ENCODE results near the gene CDC37. TPM values are rescaled to one million over a fixed set of nuclear protein-coding genes. Genes with fewer than 3 reads are reported as not detected.
"Not testable (repeated sequence)": the region's sequence is repeated elsewhere in the genome, so short reads cannot be mapped to it uniquely, and the experiment has no call there.

CDC37 gene
- total RNA-seq, 1 donor from 2014 or later = 86.5 TPM

- ATAC-seq = peak; percentile 6
These were observed 10.2 kb downstream of the CDC37 start for GRCh38 chr19:10393137-10393536.

GRCh38 chr19:10392120-10392519, 11.2 kb downstream of the CDC37 start:
- no peak for ATAC-seq

- peak; percentile 69 for ATAC-seq
These were observed 12.6 kb downstream of the CDC37 start for GRCh38 chr19:10390652-10391286.

- ATAC-seq = peak; percentile 5
These were observed 13.5 kb downstream of the CDC37 start for GRCh38 chr19:10389863-10390262.

DNA sequence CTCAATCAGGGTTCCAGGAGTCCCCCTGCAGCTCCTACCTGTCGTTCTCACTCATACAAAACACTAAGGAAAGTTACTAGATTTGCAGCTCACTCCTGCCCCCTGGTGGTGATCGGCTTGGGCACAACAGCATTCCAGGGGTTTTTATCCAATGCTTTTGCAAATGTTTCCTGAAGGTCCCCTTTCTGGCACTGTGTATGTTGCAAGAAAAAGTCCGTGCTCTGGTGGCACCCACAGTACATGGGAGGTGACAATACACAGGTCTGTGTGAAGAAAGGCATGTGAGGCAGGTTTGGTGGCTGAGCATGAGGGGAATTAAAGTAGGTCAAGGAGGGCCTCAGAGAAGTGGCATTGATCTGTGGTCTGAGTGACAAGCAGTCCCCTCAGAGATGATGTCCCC, 14.4 kb downstream of the CDC37 start:
- ATAC-seq = peak; percentile 65

GRCh38 chr19:10384580-10384979, 18.8 kb downstream of the CDC37 start:
- no peak for ATAC-seq

- ATAC-seq = not testable (repeated sequence)
These were observed 20.2 kb downstream of the CDC37 start for GRCh38 chr19:10383223-10383499.

DNA sequence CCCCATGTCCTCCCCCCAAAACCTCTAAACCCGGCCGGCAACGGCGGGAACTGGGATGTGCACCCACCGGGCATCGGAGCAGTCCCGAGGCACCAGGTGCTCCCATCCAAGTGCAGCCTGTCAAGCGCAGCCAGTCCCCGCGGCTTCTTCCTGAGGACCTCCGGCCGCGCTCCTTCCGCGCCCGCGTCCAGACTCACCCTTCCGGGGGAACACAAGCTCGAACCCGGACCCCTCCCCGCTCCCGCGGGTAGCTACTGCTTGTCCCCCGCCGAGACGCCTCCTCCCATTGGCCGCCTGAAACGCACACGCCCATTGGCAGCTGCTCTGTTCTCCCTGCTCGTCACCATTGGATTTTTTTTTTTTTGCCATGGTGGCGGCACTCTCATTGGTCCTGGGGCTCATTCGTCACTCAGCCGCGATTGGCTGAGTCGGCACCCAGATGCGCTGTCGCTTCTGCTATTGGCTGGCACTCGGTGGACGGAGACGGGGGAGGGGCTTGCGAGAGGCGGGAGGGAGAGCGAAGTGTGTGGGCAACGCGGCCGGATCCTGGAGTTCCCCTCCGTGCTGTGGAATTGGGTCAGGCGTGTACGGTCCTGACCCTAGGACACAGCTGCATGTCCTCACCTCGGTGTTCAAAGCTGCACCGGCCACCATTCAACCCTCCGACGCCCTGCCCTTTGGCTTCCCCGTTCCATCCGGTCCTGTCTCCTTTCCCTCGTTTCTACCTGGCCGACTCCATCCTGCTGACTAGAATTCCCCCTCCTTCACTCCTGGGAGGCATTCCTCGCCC, 22.8 kb downstream of the CDC37 start, which contains the start of gene TYK2:
Gene TYK2 (minus strand): TSS at position 260 of the 790 bp plus-strand sequence. CDS start 2,166 bp downstream, outside the sequence.
- ATAC-seq = peak; percentile 99

DNA sequence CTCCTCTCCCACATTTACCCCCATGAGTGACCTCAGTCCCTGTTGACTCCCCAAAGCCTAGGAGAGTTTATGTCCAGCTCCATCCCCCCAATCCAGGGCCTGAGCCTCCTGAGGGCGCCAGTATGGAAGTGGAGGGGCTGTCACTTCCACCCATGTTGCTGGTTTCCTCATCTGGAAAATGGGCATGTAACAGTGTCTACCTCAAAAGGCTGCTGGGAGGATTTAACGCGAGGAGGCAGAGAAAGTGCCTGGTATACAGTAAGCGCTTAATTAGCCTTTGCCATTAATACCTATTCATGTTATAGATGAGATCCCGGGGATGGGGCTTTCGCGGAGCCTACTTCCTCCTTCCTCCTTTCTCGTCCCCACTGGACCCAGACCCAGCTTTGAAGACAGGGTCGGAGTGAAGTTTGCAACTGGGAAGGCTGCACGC, 23.4 kb downstream of the CDC37 start:
- no peak for ATAC-seq

GRCh38 chr19:10378124-10378523, 25.2 kb downstream of the CDC37 start:
- ATAC-seq = no peak

DNA sequence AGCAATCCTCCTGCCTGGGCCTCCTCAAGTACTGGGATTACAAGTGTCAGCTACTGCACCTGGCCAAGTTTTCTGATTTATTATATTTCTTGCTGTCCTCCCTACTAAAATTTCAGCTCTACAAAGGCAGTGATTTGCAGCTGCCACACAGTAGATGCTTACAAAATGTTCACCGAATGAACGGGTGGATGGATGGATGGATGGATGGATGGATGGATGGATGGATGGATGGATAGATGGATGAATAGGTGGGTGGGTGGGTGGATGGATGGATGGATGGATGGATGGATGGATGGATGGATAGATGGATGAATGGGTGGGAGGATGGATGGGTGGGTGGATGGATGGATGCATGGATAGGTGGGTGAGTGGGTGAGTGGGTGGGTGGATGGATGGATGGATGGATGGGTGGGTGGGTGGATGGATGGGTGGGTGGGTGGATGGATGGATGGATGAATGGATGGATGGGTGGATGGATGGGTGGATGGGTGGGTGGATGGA, 26.2 kb downstream of the CDC37 start:
- not testable (repeated sequence) for ATAC-seq

DNA sequence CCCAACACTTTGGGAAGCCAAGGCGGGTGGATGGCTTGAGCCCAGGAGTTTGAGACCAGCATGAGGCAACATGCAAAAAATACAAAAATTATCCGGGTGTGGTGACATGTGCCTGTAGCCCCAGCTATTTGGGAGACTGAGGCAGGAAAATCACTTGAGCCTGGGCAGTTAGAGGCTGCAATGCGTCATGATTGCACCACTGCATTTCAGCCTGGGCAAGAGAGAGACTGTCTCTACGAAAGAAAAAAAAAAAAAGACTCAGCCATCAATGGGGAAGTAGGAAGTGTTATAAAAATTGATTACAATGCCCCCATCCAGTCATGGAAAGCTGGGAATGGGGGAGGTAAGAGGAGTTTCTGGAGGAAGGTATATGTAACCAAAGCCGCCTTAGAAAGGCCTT, 28.4 kb downstream of the CDC37 start:
- ATAC-seq = no peak

DNA sequence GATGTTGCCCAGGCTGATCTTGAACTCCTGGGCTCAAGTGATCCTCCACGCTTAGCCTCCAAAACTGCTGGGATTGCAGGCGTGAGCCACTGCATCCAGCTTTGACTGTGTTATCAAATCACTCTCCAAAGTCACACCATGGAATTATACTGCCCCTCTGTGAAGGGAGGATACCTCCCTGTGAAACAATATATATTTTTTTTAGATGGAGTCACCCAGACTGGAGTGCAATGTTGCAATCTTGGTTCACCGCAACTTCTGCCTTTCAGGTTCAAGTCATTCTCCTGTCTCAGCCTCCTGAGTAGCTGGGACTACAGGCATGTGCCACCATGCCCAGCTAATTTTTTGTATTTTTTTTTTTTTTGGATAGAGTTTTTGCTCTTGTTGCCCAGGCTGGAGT, 30.7 kb downstream of the CDC37 start:
- no peak for ATAC-seq

DNA sequence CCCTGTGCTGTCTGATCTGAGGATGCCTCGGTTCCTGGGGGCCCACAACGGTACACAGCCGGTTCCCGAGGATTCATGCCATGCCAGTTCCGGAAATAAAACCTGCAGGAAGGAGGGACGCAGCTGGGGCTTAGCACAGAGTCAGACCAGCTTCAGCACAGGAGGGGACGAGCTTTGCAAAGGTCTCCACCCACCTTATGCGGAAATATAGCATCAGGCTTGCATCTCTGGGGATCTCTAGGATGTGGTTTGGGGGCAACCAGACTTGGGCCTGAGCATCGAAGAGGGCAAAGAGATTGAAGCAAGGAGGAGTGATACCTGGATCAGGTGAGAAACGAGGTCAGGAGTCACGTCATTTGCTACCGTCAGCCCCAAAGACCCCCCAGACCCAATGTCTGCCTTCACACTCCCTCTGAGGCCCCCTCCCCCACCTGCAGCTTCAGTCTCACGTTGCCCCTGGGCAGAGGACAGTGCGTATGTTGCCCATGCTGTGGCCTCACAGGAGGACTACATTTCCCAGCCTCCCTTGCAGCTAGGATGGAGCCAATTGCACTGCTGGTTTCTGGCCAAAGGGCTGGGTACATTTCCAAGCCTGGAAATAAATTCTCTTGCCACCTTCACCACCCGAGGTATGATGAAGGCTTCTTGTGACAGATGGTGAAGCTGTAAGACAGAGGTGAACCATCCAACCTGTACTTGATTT, 35.1 kb downstream of the CDC37 start:
- no peak for ATAC-seq

- ATAC-seq = not testable (repeated sequence)
These were observed 36.3 kb downstream of the CDC37 start for GRCh38 chr19:10366950-10367512.

DNA sequence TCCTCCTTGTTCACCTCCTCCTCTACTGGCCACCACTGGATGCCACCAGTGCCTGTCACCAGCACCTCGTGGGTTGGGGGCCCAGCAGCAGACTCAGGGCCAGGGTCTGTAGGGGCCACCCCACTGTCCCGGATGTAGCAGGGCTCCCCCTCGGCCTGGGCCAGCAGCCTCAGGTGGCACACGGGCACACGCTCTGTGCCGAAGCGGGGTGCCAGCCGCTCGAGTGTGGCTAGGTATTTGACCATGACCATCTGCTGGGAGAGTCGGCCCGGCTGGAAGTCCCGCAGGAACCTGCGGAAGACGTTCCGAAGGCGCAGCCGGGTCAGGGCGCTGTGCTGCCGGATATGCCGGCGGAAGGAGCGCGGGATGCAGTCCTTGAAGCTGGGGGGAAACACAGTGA, 37.8 kb downstream of the CDC37 start:
- peak; percentile 19 for ATAC-seq

DNA sequence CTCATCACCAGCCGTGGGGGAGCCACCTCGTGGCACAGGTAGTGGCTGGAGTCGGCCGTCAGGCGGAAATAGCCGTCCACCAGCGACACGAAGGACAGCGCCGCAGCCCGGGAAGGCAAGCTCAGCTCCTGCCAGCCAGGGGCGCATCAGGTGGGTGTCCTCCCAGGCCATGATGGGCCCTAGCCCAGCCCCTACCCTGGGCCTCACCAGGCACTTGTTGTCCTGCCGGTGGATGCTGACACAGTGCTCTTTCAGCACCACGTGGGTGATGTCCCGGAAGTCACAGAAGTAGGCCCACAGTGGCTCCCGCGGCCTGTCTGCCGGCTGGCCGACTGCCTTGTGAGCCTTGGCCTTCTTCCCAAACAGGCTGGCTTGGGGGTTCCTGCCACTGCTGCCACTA, 38.7 kb downstream of the CDC37 start:
- no peak for ATAC-seq

DNA sequence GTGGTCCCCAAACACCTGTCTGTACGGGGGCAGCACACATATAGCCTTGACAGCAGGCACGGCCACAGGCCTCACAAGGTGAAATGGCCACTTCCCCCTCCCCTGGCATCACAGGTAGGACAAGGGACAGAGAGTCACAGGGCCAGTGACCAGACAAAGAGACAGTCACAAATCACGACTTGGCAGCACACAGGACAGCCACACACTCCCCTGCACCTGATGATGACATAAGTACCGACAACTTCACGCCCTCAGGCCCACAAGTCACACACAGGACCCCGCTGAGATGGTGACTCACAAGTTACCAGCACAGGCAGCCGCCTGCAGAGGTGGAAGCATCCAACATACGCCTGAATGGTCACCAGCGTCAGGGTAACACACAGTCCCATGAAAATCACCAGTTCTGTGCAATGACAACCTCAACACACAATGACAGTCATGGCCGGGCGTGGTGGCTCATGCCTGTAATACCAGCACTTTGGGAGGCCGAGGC, 39.5 kb downstream of the CDC37 start:
- peak; percentile 6 for ATAC-seq

- ATAC-seq = no peak
These were observed 41.1 kb downstream of the CDC37 start for GRCh38 chr19:10362259-10362658.

DNA sequence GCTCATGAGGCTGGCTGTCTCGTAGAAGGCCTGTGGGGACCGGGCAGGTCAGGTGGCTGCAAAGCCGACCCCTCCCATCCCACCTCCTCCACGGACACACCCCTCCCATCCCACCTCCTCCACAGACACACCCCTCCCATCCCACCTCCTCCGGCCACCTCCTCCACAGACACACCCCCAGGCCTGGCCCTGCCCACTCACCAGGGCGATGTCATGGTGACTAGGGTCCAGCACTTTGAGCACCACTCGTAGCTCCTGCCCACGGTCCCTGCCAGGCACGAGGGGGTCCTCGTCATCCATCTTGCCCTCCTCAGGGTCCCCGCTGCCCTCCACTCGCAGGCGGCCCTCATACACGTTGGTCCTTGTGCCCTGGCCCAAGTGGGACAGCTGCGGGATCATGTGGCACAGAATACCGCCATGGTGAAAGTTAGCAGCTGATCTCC, 41.8 kb downstream of the CDC37 start:
- ATAC-seq = no peak

- ATAC-seq = no peak
These were observed 46.9 kb downstream of the CDC37 start for GRCh38 chr19:10356431-10356830.

- peak; percentile 22 for ATAC-seq
These were observed 49.5 kb downstream of the CDC37 start for GRCh38 chr19:10353793-10354391.
